Stimulated activated CD8-positive, alpha-beta memory T cell treated with anti-CD3 and anti-CD28 coated beads, Interleukin-7, amount 100 ng/mL, for 4 hours (primary cell): ENCODE results near the gene IGSF11.

Experiments used
- DNase-seq, 2 donors: peaks; one replicate each; pipeline ENCODE4 v3.0.0-alpha.2; 2020; ENCODE audit warnings: low read depth in 2 of 2

Gene IGSF11

DNA sequence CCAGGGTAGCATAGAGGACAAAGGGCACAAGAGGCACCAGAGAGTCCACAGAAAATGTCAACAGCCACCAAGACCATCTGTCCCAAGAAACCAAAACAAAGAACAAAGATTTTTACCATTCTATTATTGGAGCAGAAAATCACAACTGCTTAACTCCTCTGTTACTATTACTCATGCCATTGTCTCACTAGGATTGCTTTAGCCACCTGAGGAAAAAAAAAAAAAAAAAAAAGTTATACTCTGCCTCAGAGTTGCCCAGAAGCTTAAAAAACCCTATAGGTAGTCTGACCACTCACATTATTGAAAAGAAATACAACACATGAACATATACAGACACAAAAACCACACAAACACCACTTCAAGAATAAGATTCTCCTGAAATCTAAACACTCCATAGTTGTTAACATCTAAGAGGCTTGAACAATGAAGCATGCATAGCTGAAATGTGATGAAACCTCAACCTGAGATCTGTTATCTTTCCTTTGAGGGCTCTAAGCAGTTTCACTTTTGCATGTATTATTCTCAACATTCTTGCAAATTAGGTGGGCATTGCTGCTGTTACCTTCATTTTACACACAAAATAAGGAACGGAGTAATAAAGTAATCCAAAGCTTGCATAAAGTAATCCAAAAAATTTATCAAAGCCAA is 85.4 kb downstream of the IGSF11 start:
- no peak for DNase-seq

DNA sequence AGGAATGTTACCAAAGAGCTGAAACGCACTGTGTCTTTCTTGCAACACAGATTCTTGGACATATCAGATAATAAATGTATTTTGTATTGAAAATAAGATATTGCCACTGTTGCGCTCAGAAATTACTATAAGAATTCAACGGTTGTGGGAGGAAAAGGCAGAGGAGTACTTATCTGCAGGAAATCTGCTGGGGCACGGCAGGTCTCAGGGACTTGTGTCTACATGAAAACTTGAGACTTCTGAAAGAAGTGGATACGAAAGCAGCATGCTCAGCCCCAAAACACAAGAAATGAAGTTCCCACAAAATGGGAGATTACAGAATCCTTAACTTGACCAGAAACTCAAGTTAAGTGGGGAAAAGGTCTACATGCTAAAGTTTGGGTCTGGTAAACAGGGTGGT is 86.5 kb downstream of the IGSF11 start:
- DNase-seq, result no peak

DNA sequence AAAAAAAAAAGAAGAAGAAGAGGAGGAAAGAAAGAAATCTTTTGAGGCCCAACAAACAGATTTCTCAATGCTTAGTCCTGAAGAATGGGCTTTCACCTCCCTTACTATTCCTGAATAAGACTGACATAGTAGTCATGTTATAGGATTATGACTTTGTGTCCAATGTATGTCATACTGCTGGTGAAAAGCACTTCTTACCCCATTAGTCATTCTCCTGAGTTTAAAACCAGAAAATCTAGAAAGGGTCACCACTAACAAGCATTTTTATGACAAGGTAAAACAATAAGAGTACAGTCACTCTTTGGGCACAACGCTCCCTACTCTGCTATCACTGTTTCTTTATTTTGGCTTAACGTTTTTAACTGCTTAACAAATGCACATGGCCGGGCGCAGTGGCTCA is 88.2 kb downstream of the IGSF11 start:
- no peak for DNase-seq

DNA sequence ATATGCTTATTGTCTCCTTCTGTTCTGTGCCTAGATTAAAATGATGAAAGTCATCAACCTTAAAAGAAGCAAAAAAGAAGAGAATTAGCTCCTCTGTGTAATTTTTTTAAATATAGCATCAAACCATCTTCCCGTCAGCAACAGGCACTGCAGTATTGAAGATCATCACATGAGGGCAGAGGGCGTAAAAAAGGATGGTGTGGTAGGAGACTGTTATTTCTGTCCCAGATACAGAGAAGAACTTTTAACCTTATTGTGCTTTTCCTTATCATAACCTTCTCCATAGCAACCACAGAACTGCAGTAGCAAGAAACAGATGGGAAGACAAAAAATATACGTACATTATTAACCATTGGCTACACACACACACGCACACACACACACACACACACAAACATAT is 88.8 kb downstream of the IGSF11 start:
- DNase-seq, result no peak

DNA sequence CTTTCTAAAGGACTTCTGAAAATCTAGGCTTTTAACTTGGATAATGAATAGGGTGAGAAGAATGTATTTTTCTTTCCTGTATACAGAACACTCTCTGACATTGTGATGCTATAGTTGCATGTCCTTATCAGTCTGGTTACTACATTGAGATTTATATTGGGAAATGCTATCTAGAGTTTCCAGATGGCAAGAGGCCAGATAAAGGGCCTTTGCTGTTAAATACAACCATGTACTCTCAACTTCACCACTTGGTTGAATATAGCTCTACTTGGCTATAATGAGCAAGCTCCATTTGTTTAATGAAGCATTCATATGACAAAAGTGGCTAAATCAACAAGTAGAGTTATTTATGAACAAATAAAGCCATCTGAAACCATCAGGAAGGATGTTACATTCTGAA is 91.0 kb downstream of the IGSF11 start:
- no peak for DNase-seq

DNA sequence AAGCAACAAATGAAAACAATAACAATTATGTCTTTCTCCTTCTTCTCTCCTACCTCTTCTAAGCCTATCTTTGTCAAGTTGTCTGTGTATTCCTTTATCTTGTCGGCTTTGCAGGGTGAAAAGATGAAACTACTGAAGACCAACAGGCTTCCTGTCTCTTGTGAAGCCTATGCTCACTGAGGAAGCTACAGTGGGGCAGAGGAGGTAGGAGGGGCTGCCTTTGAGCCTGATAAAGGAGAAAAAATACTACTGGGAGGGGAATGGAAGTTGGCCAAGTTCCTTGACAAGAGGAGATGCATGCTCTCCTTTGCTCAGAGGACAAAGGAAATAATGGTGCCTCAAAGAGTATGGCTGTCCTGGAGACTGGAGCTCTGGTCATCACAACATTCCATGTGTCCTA is 92.0 kb downstream of the IGSF11 start:
- no peak for DNase-seq

DNA sequence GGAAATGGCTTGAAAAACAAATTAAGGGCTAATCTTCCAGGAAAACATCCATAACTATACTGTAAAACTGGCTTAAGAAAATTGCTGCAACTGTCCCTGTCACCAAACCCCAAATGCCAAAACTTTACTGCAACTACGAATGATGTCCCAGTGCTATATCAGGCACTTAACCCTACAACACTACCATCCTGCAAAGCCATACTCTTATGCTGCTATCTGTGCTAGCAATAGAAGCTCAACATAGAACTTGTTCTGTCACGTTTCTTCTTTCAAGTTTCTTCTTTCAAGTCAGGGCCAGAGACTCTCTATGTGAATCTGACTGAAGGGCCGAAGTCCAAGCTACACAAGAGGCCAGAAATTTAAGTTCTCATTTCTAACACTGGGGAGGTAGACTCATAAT is 92.5 kb downstream of the IGSF11 start:
- no peak for DNase-seq

DNA sequence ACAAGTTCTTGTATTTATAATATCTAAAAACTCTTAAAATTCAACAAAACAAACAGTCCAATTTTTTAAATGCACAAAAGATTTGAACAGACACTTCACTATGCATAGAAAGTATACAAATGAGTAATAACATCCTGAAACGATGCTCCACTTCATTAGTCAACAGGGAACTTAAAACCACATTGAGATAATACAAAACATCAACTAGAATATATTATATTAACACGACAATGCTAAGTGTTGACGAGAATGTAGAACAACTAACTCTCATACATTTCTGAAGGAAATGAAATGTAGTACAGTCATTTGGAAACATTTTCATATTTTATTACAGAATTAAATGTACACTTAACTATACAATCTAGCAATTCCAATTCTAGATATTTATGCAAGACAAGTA is 93.4 kb downstream of the IGSF11 start:
- DNase-seq, result no peak

DNA sequence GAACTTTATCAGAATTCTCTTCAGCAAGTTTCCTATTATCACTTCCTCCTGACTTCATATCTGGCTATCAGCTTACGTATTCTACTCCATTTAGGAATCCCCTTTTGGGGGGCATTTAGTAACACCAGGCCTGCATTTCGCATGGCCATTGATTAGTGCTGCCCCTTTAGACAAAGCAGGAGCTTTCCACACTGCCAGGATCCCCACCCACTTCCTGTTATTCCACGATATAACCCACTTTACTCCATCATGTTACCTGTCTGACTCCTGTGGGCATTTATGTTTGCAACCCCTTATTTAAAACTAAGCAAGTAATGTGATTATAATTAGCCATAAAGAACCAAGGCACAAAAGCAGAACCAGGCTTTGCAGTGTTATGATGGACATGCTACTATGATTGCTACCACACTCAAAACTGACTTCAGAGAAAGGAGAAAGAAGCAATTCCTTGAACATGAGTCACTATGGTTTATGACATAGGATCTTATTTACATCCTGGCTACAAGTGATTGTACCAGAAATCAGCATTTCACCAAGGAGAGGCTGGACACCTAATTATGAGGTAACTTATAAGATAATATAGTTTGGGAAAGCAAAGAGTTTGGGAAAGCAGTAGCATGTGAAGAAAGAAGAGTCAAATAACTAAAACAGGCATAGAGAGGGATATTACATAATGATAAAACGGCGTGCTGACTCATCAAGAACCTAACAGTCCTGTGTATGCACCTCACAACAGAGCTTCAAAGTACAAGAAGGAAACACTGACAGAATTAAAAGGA is 96.3 kb downstream of the IGSF11 start:
- DNase-seq, result no peak

DNA sequence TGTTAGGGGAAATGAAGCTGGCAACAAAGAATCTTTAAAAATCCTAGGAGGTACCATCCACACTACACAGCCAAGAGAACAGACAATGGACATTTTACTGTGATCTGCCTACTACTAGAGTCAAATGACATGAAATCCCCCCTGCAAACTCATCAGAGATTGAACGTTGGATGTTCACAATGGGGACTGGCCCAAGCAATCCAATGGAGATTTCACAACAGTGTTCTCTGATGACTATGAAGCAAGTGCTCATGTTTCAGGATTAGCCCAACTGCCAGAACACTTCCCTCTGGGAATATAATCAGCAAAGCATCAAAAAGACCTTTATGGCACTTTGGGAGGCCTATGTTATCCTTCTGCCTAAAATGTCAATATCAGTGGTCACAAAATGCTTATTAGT is 97.8 kb downstream of the IGSF11 start:
- DNase-seq, result no peak

DNA sequence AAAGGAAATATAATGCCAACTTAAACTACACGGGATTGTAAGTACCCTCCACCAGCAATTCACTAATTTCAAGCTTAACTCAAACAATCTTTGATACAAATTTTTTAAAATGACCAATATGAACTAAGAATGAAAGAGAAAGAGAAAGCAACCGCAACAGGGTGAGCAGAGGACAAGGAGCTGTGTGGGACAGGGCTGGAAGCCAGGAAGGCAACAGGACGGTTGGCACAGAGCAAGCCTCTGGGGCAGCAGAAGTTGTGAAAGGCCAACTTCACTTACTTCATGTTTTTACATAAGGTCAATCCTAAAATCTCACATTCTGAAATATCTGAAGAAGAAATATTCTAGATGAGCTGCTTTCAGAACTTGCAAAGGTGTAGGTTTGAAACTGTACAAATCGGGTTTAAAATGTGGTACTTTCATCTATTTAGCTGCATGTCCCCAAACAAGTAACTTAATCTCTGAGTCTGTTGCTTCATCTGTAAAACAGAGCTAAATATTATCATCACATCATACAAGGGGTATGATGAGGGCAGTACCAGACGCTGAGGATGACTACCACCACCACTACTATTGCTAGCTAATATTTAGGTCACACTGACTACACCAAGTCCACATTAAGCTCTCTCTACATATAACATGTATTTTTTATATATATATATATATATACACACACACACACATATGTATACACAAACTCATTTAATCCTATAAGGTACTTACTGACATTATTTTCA is 101.7 kb downstream of the IGSF11 start:
- no peak for DNase-seq

DNA sequence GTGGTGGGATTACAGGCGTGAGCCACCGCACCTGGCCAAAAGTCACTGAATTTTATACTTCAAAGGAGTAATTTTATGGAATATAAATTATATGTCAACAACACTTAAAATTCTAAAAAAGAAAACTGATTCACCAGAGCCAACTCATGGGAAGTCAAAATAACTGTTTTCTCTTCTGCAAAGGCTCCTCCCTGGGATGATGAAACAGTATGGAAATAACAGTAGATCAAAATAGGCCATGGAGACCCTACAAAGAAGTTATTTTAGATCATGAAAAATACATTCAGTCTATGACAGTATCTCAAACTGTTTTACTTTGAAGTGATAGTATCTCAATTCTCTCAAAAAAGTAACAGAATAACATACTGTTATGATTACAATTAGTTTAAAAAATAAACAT is 102.7 kb downstream of the IGSF11 start:
- no peak for DNase-seq

DNA sequence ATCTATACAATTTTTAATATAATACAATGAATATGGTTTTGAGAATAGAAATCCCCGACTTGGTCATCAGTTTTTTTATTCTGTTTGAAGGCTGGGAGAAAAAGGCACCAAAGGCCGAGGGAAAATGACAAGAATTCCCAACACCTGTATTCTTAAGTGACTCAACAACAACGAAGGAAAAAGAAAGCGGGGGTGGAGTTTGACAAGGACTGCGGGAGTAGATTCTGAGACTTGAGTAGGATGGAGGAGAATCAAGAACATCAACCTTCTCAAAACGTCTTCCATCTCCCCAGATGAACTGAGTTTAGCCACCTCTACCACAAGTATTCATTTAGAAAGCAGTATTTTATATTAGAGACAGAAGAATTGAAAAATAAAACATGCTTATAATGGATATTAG is 107.2 kb downstream of the IGSF11 start:
- no peak for DNase-seq

DNA sequence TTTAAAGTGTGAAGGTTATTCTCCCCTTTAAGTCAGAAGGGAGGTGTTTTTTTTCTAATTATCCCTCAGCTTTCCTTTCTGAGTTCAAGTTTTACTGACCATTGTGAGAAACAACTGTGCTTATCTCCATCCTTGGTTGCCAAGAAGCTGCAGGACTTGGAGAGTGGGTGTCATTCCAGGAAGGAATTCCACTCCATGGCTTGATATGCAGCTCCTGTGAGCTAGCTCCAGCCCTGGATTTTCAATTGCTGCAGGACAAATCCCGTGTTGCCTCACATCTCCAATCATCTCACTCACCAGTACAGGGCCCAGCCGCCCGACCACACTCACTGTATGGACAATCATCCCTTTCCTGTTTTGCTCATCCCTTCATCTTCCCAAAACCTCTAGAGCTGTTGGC is 122.5 kb downstream of the IGSF11 start:
- DNase-seq, result no peak

DNA sequence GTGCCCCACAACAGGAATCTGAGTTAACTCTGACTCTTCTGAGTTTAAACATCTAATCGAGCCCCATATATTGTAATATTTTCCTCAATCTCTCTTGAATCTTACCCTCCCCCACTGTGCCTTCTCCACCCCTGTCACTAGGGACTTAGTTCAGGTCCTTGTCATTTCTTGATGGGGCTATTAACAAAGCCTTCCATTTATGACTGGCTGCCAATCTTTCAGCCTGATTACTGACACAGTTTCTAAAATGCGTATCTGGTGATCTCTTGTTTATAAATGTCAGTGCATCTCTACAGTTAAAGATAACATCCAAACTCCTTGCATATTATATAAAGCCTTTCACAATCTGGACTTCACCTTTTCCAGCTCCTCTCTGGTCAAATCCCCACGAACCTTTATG is 124.3 kb downstream of the IGSF11 start:
- no peak for DNase-seq

DNA sequence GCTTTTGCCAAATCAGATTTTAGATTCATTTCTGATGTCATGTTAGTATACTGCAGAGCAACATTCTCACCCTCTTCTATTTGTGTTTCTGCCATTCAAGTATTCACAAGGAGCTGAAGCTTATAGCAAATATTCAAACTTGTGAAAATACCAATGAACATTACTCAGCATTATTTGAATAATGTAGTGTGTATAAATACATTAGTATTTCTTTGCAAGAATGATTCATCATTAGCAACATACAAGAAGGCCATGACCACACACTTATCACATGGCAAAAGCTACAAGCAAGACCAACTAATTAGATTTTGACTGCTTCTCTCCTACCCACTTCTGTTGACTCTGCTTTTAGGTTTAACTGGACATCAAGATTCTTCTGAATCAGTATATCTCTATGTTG is 124.9 kb downstream of the IGSF11 start:
- DNase-seq, result no peak

DNA sequence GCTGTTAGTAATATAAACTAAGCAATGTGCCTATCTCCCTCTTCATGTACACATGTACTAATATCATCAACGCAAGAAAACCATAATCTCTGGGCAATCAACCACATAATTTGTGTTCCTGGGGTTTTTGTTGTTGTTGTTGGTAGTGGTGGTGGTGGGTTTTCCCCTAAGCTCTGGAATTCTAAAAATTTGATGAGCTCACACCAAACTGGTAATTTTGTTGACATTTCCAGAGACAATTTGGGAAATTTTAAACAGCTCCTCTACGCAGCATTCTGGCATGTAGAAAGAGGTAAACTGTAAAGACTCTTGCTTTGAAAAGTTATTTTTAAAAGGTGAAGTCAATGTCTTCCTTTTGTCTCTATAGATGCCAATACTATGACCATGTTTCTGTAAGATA is 126.7 kb downstream of the IGSF11 start:
- DNase-seq, result no peak

DNA sequence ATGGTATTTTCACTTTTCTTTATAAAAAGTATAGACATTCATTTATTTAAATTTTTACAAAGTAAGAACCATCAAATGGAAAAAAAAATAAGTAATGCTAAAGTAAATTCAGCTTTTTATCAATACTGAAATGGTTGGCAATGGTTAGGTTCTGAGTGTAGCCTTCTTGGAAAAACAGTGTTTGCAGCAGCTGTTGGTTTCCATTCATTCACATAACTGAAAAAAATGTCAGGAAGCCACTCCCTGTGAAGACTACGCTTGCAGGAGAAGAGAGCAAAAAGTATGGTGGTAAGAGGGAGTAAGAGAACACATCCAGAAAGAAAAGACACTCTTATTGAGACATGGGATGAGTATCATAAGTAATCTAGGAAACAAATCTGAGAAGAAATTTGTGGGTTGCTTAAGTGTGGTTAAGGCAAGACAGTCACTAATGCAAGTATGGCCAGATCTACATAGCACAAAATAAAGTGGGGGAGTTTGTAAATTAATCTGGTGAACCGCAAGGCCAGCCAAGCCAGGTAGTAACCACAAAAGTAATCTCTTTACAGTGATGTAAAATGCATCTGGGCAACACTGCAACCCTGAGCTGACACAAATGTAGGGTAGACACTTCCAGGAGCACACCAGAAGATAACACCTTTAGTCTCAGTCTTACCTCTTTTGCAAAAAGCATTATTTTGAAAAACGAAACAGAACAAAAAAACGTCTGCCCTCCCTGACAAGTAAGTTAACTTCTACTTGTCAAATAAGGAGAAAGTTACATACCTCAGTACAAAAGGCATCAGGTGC is 133.7 kb downstream of the IGSF11 start:
- no peak for DNase-seq

DNA sequence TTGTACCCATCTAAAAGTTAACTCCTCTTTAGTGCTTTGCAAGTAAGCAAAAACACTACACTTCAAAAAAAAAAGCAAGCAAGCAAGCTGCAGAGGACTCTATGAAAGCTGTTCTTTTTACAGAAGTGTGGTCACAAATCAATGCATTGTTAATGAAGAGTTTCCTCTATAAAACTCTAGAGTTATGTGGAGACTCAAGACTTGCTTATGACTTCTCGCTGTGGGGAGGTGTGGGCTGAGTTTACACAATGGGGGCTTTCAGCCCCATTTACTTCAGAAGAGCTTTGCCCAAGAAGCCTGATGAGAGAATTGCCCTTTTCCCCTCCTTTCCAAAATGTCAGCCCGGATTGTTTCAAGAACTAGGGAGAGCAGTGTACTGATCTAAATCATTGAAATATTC is 144.4 kb downstream of the IGSF11 start:
- no peak for DNase-seq

DNA sequence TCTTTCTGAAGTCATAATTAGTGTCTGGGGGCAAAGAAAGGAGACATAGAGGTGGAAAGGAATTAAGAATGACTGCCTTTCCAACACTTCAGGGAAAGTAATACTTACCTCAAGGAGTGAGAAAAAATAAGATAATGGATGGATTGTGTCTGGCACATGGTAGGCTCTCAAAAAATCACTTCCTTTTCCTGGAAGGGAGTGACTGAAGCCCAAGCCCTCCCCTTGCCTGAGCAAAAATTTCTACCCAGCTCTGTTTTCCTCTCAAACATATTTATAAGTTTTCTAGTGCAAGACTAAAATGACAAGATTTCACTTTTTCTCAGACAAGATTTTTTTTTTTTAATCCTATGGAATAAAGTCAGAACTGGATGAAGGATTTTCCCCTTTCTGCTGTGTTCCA is 145.0 kb downstream of the IGSF11 start:
- no peak for DNase-seq

DNA sequence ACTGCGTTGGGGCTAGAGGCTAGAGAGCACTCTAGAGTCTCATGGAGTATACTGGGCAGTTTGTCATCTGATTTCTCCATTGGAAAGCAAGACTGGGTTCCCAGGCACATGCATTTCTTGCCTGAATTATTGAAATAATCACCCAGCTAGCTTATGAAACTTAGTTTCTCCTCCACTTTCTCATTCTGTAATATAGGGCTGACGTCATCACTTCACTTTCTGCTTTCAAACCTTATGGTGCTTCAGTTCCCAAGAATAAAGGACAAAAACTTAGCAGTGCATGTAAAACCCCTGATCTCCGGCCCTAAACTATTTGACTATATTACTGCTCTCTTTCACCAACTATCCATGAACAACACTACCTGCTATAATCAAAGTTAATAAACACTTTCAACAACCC is 147.9 kb downstream of the IGSF11 start:
- no peak for DNase-seq

DNA sequence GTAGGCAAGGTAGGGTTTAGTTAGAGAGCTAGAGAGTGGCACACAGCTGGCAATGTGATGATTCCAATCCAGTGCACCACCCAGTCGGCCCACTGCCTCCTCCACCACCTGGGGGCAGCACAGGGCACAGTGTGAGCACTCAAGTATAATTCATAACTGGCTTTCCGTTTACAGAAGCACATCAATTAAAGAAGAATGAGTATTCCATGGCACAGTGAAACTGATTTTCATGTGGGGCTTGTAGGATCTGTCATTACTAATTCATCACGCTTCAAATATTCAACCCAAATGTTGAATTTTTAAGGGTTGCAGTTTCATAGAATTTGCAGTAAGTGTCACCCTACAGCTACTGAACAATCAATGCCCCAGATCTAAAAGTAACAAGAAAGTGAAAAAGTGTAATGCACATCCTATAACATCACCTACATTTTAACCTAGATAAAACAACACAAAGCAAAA is 149.9 kb downstream of the IGSF11 start:
- peak; percentile 59 to 62 for DNase-seq
